ENCODE measurements around the gene RCAN1. TPM values are rescaled to one million over a fixed set of nuclear protein-coding genes. Genes with fewer than 3 reads are reported as not detected.
"Not testable (repeated sequence)": the region's sequence is repeated elsewhere in the genome, so short reads cannot be mapped to it uniquely, and the experiment has no call there.

The RCAN1 gene
- total and polyA plus RNA-seq, 4 donors: 12.2 to 32.8 (median 29.8) TPM

GRCh38 chr21:34606621-34607020, 8.3 kb downstream of the RCAN1 start:
- ATAC-seq (ENCODE audit: insufficient read depth, low FRiP score) (no peak), DNase-seq (no peak)
- Histone ChIP-seq H3K9me3 (ENCODE audit: control insufficient read depth in 4 of 4, insufficient read depth in 3 of 4, low read length in 3 of 4) (no peaks in the 10 kb centered on the region), H3K36me3 (ENCODE audit: control insufficient read depth in 4 of 4, insufficient read depth in 4 of 4, low read length in 4 of 4) (no peaks in the 10 kb centered on the region), H3K9ac (ENCODE audit: insufficient read depth in 1 of 2, low read length in 2 of 2) (no peak overlapping the region), H3K4me1 (ENCODE audit: control insufficient read depth in 5 of 5, insufficient read depth in 5 of 5, low read length in 5 of 5) (peaks cover 0 to 2% (median 0%) of the 10 kb centered on the region in 5 donors), H3K27ac (ENCODE audit: low read depth in 1 of 2, low read length in 1 of 2) (no peak overlapping the region), H3K27me3 (ENCODE audit: control insufficient read depth in 3 of 3, insufficient read depth in 3 of 3, low read length in 2 of 3) (no peaks in the 10 kb centered on the region), H3K4me3 (no peak overlapping the region)
- WGBS, 2 donors: 45 to 70% methylated on average over 2 of the region's 2 CpGs
- no peak for TF ChIP-seq CTCF (IDR thresholded peaks at IDR 0.05; ENCODE audit: control extremely low read depth, extremely low read depth)

GRCh38 chr21:34606051-34606450, 8.9 kb downstream of the RCAN1 start:
- DNase-seq: no peak
- no peak overlapping the region for H3K9ac ChIP-seq (ENCODE audit: insufficient read depth in 1 of 2, low read length in 2 of 2)
- no peak overlapping the region for H3K4me3 ChIP-seq
- no peak for ATAC-seq (ENCODE audit: insufficient read depth, low FRiP score)
- H3K36me3 ChIP-seq (ENCODE audit: control insufficient read depth in 4 of 4, insufficient read depth in 4 of 4, low read length in 4 of 4): no peaks in the 10 kb centered on the region
- H3K27me3 ChIP-seq (ENCODE audit: control insufficient read depth in 3 of 3, insufficient read depth in 3 of 3, low read length in 2 of 3): no peaks in the 10 kb centered on the region
- TF ChIP-seq CTCF (IDR thresholded peaks at IDR 0.05; ENCODE audit: control extremely low read depth, extremely low read depth): no peak
- peaks cover 0 to 2% (median 0%) of the 10 kb centered on the region in 5 donors for H3K4me1 ChIP-seq (ENCODE audit: control insufficient read depth in 5 of 5, insufficient read depth in 5 of 5, low read length in 5 of 5)
- H3K27ac ChIP-seq (ENCODE audit: low read depth in 1 of 2, low read length in 1 of 2): no peak overlapping the region
- H3K9me3 ChIP-seq (ENCODE audit: control insufficient read depth in 4 of 4, insufficient read depth in 3 of 4, low read length in 3 of 4): no peaks in the 10 kb centered on the region
- 86 to 88% methylated on average over 7 of the region's 7 CpGs for WGBS, 2 donors

GRCh38 chr21:34604956-34605355, 10.0 kb downstream of the RCAN1 start:
- not testable (repeated sequence) for H3K27me3 ChIP-seq (ENCODE audit: control insufficient read depth in 3 of 3, insufficient read depth in 3 of 3, low read length in 2 of 3); H3K9me3 ChIP-seq (ENCODE audit: control insufficient read depth in 4 of 4, insufficient read depth in 3 of 4, low read length in 3 of 4); H3K9ac ChIP-seq (ENCODE audit: insufficient read depth in 1 of 2, low read length in 2 of 2); H3K4me1 ChIP-seq (ENCODE audit: control insufficient read depth in 5 of 5, insufficient read depth in 5 of 5, low read length in 5 of 5); DNase-seq; H3K36me3 ChIP-seq (ENCODE audit: control insufficient read depth in 4 of 4, insufficient read depth in 4 of 4, low read length in 4 of 4); H3K4me3 ChIP-seq; ATAC-seq (ENCODE audit: insufficient read depth, low FRiP score); H3K27ac ChIP-seq (ENCODE audit: low read depth in 1 of 2, low read length in 1 of 2)
- 96 to 98% methylated on average over 5 of the region's 5 CpGs for WGBS, 2 donors

GRCh38 chr21:34604556-34604955, 10.4 kb downstream of the RCAN1 start:
- H3K9ac ChIP-seq (ENCODE audit: insufficient read depth in 1 of 2, low read length in 2 of 2): no peak overlapping the region
- 90 to 92% methylated on average over 2 of the region's 2 CpGs for WGBS, 2 donors
- TF ChIP-seq CTCF (IDR thresholded peaks at IDR 0.05; ENCODE audit: control extremely low read depth, extremely low read depth): no peak
- peaks cover 0 to 3% (median 0%) of the 10 kb centered on the region in 5 donors for H3K4me1 ChIP-seq (ENCODE audit: control insufficient read depth in 5 of 5, insufficient read depth in 5 of 5, low read length in 5 of 5)
- no peaks in the 10 kb centered on the region for H3K36me3 ChIP-seq (ENCODE audit: control insufficient read depth in 4 of 4, insufficient read depth in 4 of 4, low read length in 4 of 4)
- DNase-seq: no peak
- no peaks in the 10 kb centered on the region for H3K9me3 ChIP-seq (ENCODE audit: control insufficient read depth in 4 of 4, insufficient read depth in 3 of 4, low read length in 3 of 4)
- ATAC-seq (ENCODE audit: insufficient read depth, low FRiP score): no peak
- no peaks in the 10 kb centered on the region for H3K27me3 ChIP-seq (ENCODE audit: control insufficient read depth in 3 of 3, insufficient read depth in 3 of 3, low read length in 2 of 3)
- no peak overlapping the region for H3K4me3 ChIP-seq
- H3K27ac ChIP-seq (ENCODE audit: low read depth in 1 of 2, low read length in 1 of 2): no peak overlapping the region

Data from lung (tissue), 12 donors.